NB4 (cell line): ENCODE data around the gene PPP1CC.

Experiments
- DNase-seq: peaks from one replicate; pipeline ENCODE4 v3.0.0; 2010; ENCODE audit warnings: low read depth
- H3K4me3 ChIP-seq: one replicate; pipeline ENCODE4 v1.5.1; 2011; ENCODE audit warnings: mild to moderate bottlenecking, low read depth, low read length, moderate library complexity
- MYC ChIP-seq: IDR thresholded peaks from 2 replicates; pipeline ENCODE4 v1.6.1; 2011; ENCODE audit warnings: low read depth, low read length
- POLR2A ChIP-seq: IDR thresholded peaks from 2 replicates; pipeline ENCODE4 v1.6.1; 2011; ENCODE audit warnings: mild to moderate bottlenecking; ENCODE audit not compliant: insufficient read length; ENCODE audit errors: extremely low read depth
- TF ChIP-seq, protein P1 (sequence below): IDR thresholded peaks from one replicate; pipeline ENCODE4 v1.5.1; 2012; ENCODE audit warnings: low read depth, low read length
- TF ChIP-seq, protein P2 (sequence below): IDR thresholded peaks from 2 replicates; pipeline ENCODE4 v1.6.1; 2011; ENCODE audit warnings: low read depth, low read length

PPP1CC gene

GRCh38 chr12:110677982-110678381 lies 64.7 kb downstream of the PPP1CC start:
- TF ChIP-seq MYC (no peak), POLR2A (no peak)
- TF ChIP-seq, protein P1, sequence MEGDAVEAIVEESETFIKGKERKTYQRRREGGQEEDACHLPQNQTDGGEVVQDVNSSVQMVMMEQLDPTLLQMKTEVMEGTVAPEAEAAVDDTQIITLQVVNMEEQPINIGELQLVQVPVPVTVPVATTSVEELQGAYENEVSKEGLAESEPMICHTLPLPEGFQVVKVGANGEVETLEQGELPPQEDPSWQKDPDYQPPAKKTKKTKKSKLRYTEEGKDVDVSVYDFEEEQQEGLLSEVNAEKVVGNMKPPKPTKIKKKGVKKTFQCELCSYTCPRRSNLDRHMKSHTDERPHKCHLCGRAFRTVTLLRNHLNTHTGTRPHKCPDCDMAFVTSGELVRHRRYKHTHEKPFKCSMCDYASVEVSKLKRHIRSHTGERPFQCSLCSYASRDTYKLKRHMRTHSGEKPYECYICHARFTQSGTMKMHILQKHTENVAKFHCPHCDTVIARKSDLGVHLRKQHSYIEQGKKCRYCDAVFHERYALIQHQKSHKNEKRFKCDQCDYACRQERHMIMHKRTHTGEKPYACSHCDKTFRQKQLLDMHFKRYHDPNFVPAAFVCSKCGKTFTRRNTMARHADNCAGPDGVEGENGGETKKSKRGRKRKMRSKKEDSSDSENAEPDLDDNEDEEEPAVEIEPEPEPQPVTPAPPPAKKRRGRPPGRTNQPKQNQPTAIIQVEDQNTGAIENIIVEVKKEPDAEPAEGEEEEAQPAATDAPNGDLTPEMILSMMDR: no peak
- TF ChIP-seq, protein P2, sequence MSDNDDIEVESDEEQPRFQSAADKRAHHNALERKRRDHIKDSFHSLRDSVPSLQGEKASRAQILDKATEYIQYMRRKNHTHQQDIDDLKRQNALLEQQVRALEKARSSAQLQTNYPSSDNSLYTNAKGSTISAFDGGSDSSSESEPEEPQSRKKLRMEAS: no peak
- no peak overlapping the region for H3K4me3 ChIP-seq

DNA sequence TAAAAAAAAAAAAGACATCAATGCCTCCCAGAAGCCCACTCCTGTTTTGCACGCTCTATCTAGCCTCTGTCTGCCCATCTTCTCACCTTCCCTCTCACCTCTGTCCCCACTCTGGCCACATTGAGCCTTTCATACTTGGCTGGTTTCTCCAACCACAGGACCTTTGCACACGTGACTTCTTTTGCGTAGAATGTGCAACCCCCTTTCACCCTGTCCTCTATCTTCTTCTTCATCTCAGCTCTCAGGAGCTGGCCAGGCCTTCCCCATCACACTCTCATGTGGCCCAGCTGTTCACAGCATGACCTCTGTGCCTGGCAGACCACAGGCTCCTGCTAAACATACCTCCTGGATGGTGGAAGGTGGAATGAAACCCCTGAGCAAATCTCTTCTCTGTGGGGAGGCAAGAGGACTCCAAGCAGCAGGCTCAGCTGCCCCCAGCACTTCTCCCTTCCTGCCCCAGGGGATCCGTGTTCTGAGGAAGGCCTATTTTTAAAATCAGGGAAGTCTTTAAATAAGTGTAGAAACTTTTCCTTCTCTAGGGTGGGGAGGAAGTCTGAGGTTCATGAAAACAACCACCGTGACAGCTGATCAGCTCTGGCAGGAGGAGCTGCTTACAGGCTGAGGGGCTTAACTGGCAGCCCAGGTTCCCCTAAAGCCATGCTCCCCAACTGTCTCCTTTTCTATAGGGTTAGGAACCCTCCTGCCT lies 65.3 kb downstream of the PPP1CC start:
- TF ChIP-seq POLR2A: no peak
- TF ChIP-seq, protein P2: peak; percentile 76; the same call in 1 of the 2 replicates
- TF ChIP-seq MYC: peak; percentile 44; the same call in 1 of the 2 replicates
- no peak overlapping the region for H3K4me3 ChIP-seq
- peak; percentile 96 for DNase-seq

More at GRCh38 chr12:110677982-110678381, 64.7 kb downstream of the PPP1CC start:
- DNase-seq: no peak

DNA sequence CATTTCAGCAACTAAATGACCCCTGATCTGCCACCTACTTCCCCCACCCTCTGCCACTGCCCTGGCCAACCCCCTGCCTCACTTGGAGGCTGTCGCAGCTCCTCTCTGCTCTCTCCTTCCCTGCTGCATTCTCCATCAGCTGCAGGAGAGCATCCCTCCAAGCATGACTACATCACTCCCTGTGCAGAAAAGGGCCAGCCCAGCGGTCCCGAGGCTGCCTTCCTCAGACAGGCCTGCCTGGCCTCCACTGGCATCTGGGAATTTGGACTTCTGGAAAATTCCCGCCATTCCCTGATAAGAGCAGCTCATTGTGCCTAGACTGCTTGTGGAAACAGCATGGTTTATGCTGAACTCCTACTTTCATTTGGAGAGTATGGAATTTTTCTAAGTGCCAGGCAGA lies 66.5 kb downstream of the PPP1CC start:
- no peak overlapping the region for H3K4me3 ChIP-seq
- DNase-seq: no peak
- TF ChIP-seq MYC (no peak), POLR2A (no peak)
- TF ChIP-seq, protein P2: no peak
- TF ChIP-seq, protein P1: no peak

DNA sequence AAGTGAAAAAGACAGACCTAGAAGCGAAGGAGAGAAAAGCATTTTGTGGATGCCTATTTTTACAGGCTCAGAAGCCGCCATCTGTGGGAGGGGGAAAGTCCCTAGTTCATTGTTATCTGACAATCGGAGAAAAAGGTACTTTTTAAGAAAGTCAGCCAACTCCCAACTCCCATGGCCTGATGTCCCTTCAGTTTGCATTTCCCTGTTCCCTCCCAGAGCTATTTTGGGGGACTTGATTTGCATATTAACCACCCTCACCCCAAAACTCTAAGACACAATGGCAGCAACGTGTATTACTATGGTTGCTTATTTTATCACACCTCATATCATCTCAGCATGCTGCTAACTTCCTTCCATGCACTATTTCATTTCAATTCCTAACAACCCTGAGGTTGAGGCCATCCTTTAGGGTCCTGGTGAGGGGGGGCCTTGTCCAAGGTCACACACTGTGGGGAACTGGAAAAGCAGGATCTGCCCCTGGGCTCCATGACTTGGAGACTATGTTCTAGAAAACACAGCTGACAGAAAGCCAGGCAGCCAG lies 72.5 kb downstream of the PPP1CC start:
- no peak overlapping the region for H3K4me3 ChIP-seq
- no peak for DNase-seq
- TF ChIP-seq POLR2A: no peak
- TF ChIP-seq, protein P2: no peak
